Muscle of leg (tissue), 16 donors: Measurements from ENCODE around the gene ARNT2. TPM values are rescaled to one million over a fixed set of nuclear protein-coding genes. Genes with fewer than 3 reads are reported as not detected.
A peak's percentile ranks its signal among the peaks of the same experiment; 100 is the strongest.

ENCODE experiments used
- DNase-seq: peaks from one replicate; pipeline ENCODE4 v3.0.0; 2013
- H3K27ac ChIP-seq: one replicate; pipeline ENCODE4 v1.5.1; 2013; ENCODE audit warnings: mild to moderate bottlenecking, low read length, control low read depth
- H3K27me3 ChIP-seq: one replicate; pipeline ENCODE4 v1.6.1; 2013; ENCODE audit warnings: low read length; ENCODE audit not compliant: control insufficient read depth, insufficient read depth
- H3K36me3 ChIP-seq: one replicate; pipeline ENCODE4 v1.6.1; 2013; ENCODE audit warnings: low read length; ENCODE audit not compliant: control insufficient read depth, insufficient read depth
- H3K4me1 ChIP-seq: one replicate; pipeline ENCODE4 v1.6.1; 2013; ENCODE audit warnings: low read length; ENCODE audit not compliant: control insufficient read depth, insufficient read depth
- H3K4me3 ChIP-seq: one replicate; pipeline ENCODE4 v1.5.1; 2013; ENCODE audit warnings: low read length, control low read depth
- H3K9me3 ChIP-seq: replicated peaks from 2 replicates; pipeline ENCODE4 v1.6.1; 2013; ENCODE audit warnings: low read depth, low read length; ENCODE audit not compliant: control insufficient read depth
- WGBS: methylation state at CpG from one replicate; pipeline ENCODE4 v1.1.5; 2013; ENCODE audit warnings: missing lambda C conversion rate; ENCODE audit not compliant: insufficient coverage; 5-methylcytosine and 5-hydroxymethylcytosine counted together
- long read RNA-seq, 11 donors: transcript quantifications; one replicate each; lab custom pipeline, GENCODE V29; 2026
- polyA plus RNA-seq, 8 donors: library from polyadenylated mRNA; unstranded; fragments of 120-200 nt; gene quantifications; one replicate each; pipeline versions ENCODE4 v1.2.1 to v1.2.3, GENCODE V29; 2013; ENCODE audit warnings: inconsistent platforms in 1 of 8, low replicate concordance in 1 of 8; ENCODE audit not compliant: insufficient read length in 8 of 8, insufficient read depth in 1 of 8
- total RNA-seq: library from RNA; stranded (reverse); fragments of 120-200 nt; gene quantifications from one replicate; pipeline ENCODE4 v1.2.4, GENCODE V29; 2013

ARNT2 gene
- total RNA-seq = 4.9 TPM
- polyA plus RNA-seq = 10 to 100 TPM in 3 of 8 donors, 1 to 10 TPM in 5; 5.9 to 10.8 (median 8.6) TPM
- long read RNA-seq, donor 1 = 0 reads
- long read RNA-seq, donor 2 = 0 reads
- long read RNA-seq, donor 3, partial matches to known transcripts = 5 of 5 reads
- long read RNA-seq, donor 3, other reads (novel, unspliced or antisense) = 0 of 5 reads
- long read RNA-seq, donor 4, full-length matches to known transcripts = 1 of 1 reads
- long read RNA-seq, donor 4, partial matches to known transcripts = 0 of 1 reads
- long read RNA-seq, donor 4, other reads (novel, unspliced or antisense) = 0 of 1 reads
- long read RNA-seq, donor 5, full-length matches to known transcripts = 1 of 1 reads
- long read RNA-seq, donor 5, partial matches to known transcripts = 0 of 1 reads
- long read RNA-seq, donor 5, other reads (novel, unspliced or antisense) = 0 of 1 reads
- long read RNA-seq, donor 6 = 0 reads
- long read RNA-seq, donor 7 = 0 reads
- long read RNA-seq, donor 8 = 0 reads
- long read RNA-seq, donor 9, full-length matches to known transcripts = 1 of 1 reads
- long read RNA-seq, donor 9, partial matches to known transcripts = 0 of 1 reads
- long read RNA-seq, donor 9, other reads (novel, unspliced or antisense) = 0 of 1 reads
- long read RNA-seq, donor 10 = 0 reads
- long read RNA-seq, donor 11 = 0 reads

- DNase-seq = peak; percentile 71
- WGBS = under 1% methylated on average over 97 of the region's 102 CpGs
- no peak within 1 kb of the TSS for H3K27ac ChIP-seq
- no peaks in the 10 kb centered on the region for H3K36me3 ChIP-seq
- peaks cover 28% of the 10 kb centered on the region for H3K27me3 ChIP-seq
- H3K9me3 ChIP-seq = no peaks in the 10 kb centered on the region
- H3K4me3 ChIP-seq = peak within 1 kb of the TSS; percentile 43
- H3K4me1 ChIP-seq = peaks cover 12% of the 10 kb centered on the region
These were observed at the start of gene ARNT2 for GRCh38 chr15:80404057-80404760. TSS of gene ARNT2 (plus strand) at chr15:80404382. CDS start at chr15:80404516, 134 bp downstream.

- DNase-seq = no peak
- no peak overlapping the region for H3K4me3 ChIP-seq
- no peaks in the 10 kb centered on the region for H3K4me1 ChIP-seq
- peaks cover 25% of the 10 kb centered on the region for H3K9me3 ChIP-seq
- H3K36me3 ChIP-seq = no peaks in the 10 kb centered on the region
- no peaks in the 10 kb centered on the region for H3K27me3 ChIP-seq
- WGBS = 83% methylated on average over 3 of the region's 3 CpGs
- H3K27ac ChIP-seq = no peak overlapping the region
These were observed 37.1 kb upstream of the ARNT2 start for GRCh38 chr15:80367094-80367493.

GRCh38 chr15:80367661-80368060 is 36.5 kb upstream of the ARNT2 start:
- WGBS = no CpG with 5 or more reads among the region's 1 CpG
- H3K4me3 ChIP-seq = no peak overlapping the region
- no peaks in the 10 kb centered on the region for H3K4me1 ChIP-seq
- no peaks in the 10 kb centered on the region for H3K36me3 ChIP-seq
- peaks cover 25% of the 10 kb centered on the region for H3K9me3 ChIP-seq
- H3K27me3 ChIP-seq = no peaks in the 10 kb centered on the region
- no peak overlapping the region for H3K27ac ChIP-seq
- no peak for DNase-seq

GRCh38 chr15:80371924-80372323 is 32.3 kb upstream of the ARNT2 start:
- DNase-seq = no peak
- Histone ChIP-seq H3K9me3 (peaks cover 18% of the 10 kb centered on the region), H3K27me3 (no peaks in the 10 kb centered on the region), H3K36me3 (no peaks in the 10 kb centered on the region), H3K4me3 (no peak overlapping the region), H3K27ac (no peak overlapping the region), H3K4me1 (peaks cover 4% of the 10 kb centered on the region)
- WGBS = no CpG with 5 or more reads among the region's 2 CpGs

GRCh38 chr15:80374441-80374840 is 29.7 kb upstream of the ARNT2 start:
- Histone ChIP-seq H3K4me1 (peaks cover 4% of the 10 kb centered on the region), H3K27me3 (no peaks in the 10 kb centered on the region), H3K27ac (no peak overlapping the region), H3K9me3 (no peaks in the 10 kb centered on the region), H3K36me3 (no peaks in the 10 kb centered on the region), H3K4me3 (no peak overlapping the region)
- WGBS = no CpG with 5 or more reads among the region's 4 CpGs
- no peak for DNase-seq

GRCh38 chr15:80375968-80376891 is 28.0 kb upstream of the ARNT2 start:
- no peak for DNase-seq
- Histone ChIP-seq H3K27ac (no peak overlapping the region), H3K4me1 (peaks cover 4% of the 10 kb centered on the region), H3K36me3 (no peaks in the 10 kb centered on the region), H3K4me3 (no peak overlapping the region), H3K27me3 (no peaks in the 10 kb centered on the region), H3K9me3 (no peaks in the 10 kb centered on the region)
- no CpG with 5 or more reads among the region's 4 CpGs for WGBS

GRCh38 chr15:80379693-80380092 is 24.5 kb upstream of the ARNT2 start:
- H3K4me3 ChIP-seq = no peak overlapping the region
- 96% methylated on average over 3 of the region's 4 CpGs for WGBS
- no peaks in the 10 kb centered on the region for H3K27me3 ChIP-seq
- H3K4me1 ChIP-seq = peaks cover 4% of the 10 kb centered on the region
- no peak overlapping the region for H3K27ac ChIP-seq
- no peaks in the 10 kb centered on the region for H3K9me3 ChIP-seq
- no peaks in the 10 kb centered on the region for H3K36me3 ChIP-seq
- no peak for DNase-seq

GRCh38 chr15:80380154-80380553 is 24.0 kb upstream of the ARNT2 start:
- H3K27me3 ChIP-seq = no peaks in the 10 kb centered on the region
- WGBS = 67% methylated on average over 3 of the region's 3 CpGs
- no peaks in the 10 kb centered on the region for H3K9me3 ChIP-seq
- no peak for DNase-seq
- H3K27ac ChIP-seq = no peak overlapping the region
- H3K4me1 ChIP-seq = peaks cover 4% of the 10 kb centered on the region
- no peak overlapping the region for H3K4me3 ChIP-seq
- no peaks in the 10 kb centered on the region for H3K36me3 ChIP-seq

GRCh38 chr15:80382285-80382684 is 21.9 kb upstream of the ARNT2 start:
- Histone ChIP-seq H3K9me3 (no peaks in the 10 kb centered on the region), H3K27ac (no peak overlapping the region), H3K36me3 (no peaks in the 10 kb centered on the region), H3K4me3 (no peak overlapping the region), H3K4me1 (no peaks in the 10 kb centered on the region), H3K27me3 (no peaks in the 10 kb centered on the region)
- WGBS = no CpG with 5 or more reads among the region's 3 CpGs
- no peak for DNase-seq
